Mesendoderm (in vitro differentiated cells): ENCODE measurements around the gene KCNJ12.

ENCODE experiments used
- DNase-seq: peaks from one replicate; pipeline ENCODE4 v3.0.0; 2013
- H2AK5ac ChIP-seq: 2 replicates; pipeline ENCODE4 v1.6.1; 2013; ENCODE audit warnings: low read length, inconsistent platforms
- H2BK120ac ChIP-seq: 2 replicates; pipeline ENCODE4 v1.6.1; 2013; ENCODE audit warnings: low read depth, mild to moderate bottlenecking, low read length, moderate library complexity, mixed read lengths
- H2BK15ac ChIP-seq: replicated peaks from 2 replicates; pipeline ENCODE4 v1.6.1; 2013; ENCODE audit warnings: low read depth, mild to moderate bottlenecking, moderate library complexity
- H2BK5ac ChIP-seq: 2 replicates; pipeline ENCODE4 v1.6.1; 2013; ENCODE audit warnings: low read length, inconsistent platforms
- H3K18ac ChIP-seq: 2 replicates; pipeline ENCODE4 v1.6.1; 2013; ENCODE audit warnings: mild to moderate bottlenecking, low read length, mixed read lengths
- H3K23ac ChIP-seq: one replicate; pipeline ENCODE4 v1.6.1; 2013; ENCODE audit warnings: low read length
- H3K27ac ChIP-seq: 2 replicates; pipeline ENCODE4 v1.5.1; 2013; ENCODE audit warnings: low read depth, mild to moderate bottlenecking, inconsistent platforms, low read length, moderate library complexity
- H3K27me3 ChIP-seq: 2 replicates; pipeline ENCODE4 v1.6.1; 2013; ENCODE audit warnings: low read length, control low read depth, mild to moderate bottlenecking, inconsistent platforms; ENCODE audit not compliant: insufficient read depth, poor library complexity
- H3K36me3 ChIP-seq: 2 replicates; pipeline ENCODE4 v1.6.1; 2013; ENCODE audit warnings: low read length, inconsistent platforms; ENCODE audit not compliant: control insufficient read depth, insufficient read depth
- H3K4ac ChIP-seq: one replicate; pipeline ENCODE4 v1.6.1; 2013; ENCODE audit warnings: low read depth, mild to moderate bottlenecking, low read length, moderate library complexity
- H3K4me1 ChIP-seq: 2 replicates; pipeline ENCODE4 v1.6.1; 2013; ENCODE audit warnings: low read depth, low read length, inconsistent platforms; ENCODE audit not compliant: control insufficient read depth
- H3K4me2 ChIP-seq: 2 replicates; pipeline ENCODE4 v1.6.1; 2013; ENCODE audit warnings: low read length
- H3K4me3 ChIP-seq: 2 replicates; pipeline ENCODE4 v1.5.1; 2013; ENCODE audit warnings: mild to moderate bottlenecking, low read length
- H3K56ac ChIP-seq: one replicate; pipeline ENCODE4 v1.6.1; 2013; ENCODE audit warnings: low read length
- H3K79me1 ChIP-seq: 2 replicates; pipeline ENCODE4 v1.6.1; 2013; ENCODE audit warnings: low read length, inconsistent platforms
- H3K79me2 ChIP-seq: 2 replicates; pipeline ENCODE4 v1.6.1; 2013; ENCODE audit warnings: mild to moderate bottlenecking, low read length; ENCODE audit not compliant: control insufficient read depth, insufficient read depth
- H3K9ac ChIP-seq: 2 replicates; pipeline ENCODE4 v1.6.1; 2013; ENCODE audit warnings: low read length, inconsistent platforms
- H4K5ac ChIP-seq: one replicate; pipeline ENCODE4 v1.6.1; 2013; ENCODE audit warnings: low read length
- H4K8ac ChIP-seq: one replicate; pipeline ENCODE4 v1.6.1; 2013; ENCODE audit warnings: low read depth, mild to moderate bottlenecking, control low read depth, low read length, moderate library complexity
- WGBS: extraction: QIAGEN DNeasy Blood & Tissue Kit; methylation state at CpG from one replicate; pipeline ENCODE4 v1.1.7; 2013; ENCODE audit warnings: low lambda C conversion rate, missing lambda C conversion rate; ENCODE audit not compliant: insufficient coverage; ENCODE audit errors: extremely low coverage; 5-methylcytosine and 5-hydroxymethylcytosine counted together

Gene KCNJ12

DNA sequence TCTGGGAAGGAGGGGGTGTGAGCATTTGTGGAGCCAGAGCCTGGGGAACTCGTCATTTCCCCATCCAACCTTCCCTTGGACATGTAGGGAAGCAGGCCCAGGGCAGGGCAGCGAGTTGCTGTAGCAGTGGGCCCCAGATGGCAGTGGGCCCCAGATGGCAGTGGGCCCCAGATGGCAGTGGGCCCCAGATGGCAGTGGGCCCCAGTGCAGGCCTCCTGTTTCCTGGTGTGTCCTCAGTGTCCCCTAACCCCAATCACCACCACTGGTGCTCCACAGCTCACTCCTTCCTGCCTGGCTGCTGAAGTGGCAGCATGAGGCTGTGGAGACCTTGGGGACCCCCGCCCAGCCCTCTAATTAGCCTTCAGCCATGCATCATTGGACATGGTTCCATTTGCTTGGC lies 4.5 kb downstream of the KCNJ12 start:
- Histone ChIP-seq H2AK5ac (no peak overlapping the region), H4K8ac (no peak overlapping the region), H3K79me1 (no peaks in the 10 kb centered on the region), H3K4me1 (no peaks in the 10 kb centered on the region), H3K18ac (no peak overlapping the region), H2BK5ac (no peak overlapping the region), H3K4ac (no peak overlapping the region), H3K36me3 (no peaks in the 10 kb centered on the region), H3K9ac (no peak overlapping the region), H3K56ac (no peak overlapping the region), H4K5ac (no peak overlapping the region), H3K79me2 (no peaks in the 10 kb centered on the region), H3K4me2 (no peak overlapping the region), H3K27ac (no peak overlapping the region), H2BK15ac (no peak overlapping the region), H2BK120ac (no peak overlapping the region), H3K23ac (no peak overlapping the region), H3K27me3 (peaks cover 4% of the 10 kb centered on the region), H3K4me3 (no peak overlapping the region)
- WGBS, result no CpG with 5 or more reads among the region's 3 CpGs
- DNase-seq, result no peak

DNA sequence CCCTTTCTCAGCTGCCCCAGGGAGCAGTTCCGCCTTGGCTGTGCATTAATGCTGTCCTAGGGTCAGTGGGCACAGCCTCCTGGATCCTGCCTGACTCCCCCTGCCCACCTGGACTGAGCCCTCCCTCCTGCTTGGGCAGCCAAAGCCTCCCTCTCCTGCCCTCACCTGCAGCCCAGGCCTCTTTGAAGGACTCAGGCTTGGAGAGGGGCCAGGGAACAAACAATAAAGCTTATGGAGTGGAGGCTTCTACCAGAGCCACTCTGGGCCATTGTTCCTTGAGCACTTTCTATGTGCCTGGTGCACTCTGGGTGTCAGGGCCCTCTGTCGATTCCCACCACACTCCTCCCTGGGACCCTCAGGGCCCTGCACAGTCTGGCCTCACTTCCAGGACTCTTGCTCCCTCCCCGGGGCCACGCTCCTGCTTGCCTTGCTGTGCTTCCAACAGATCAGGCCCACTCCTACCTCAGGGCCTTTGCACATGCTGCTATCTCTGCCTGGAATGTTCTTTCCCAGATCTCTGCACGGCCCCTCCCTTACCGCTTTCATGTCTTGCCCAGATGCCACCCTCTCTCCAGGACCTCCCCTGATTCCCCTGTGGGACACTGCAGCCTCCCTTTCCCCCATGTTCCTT lies 5.0 kb downstream of the KCNJ12 start:
- Histone ChIP-seq H3K56ac (no peak overlapping the region), H3K4me2 (no peak overlapping the region)

DNA sequence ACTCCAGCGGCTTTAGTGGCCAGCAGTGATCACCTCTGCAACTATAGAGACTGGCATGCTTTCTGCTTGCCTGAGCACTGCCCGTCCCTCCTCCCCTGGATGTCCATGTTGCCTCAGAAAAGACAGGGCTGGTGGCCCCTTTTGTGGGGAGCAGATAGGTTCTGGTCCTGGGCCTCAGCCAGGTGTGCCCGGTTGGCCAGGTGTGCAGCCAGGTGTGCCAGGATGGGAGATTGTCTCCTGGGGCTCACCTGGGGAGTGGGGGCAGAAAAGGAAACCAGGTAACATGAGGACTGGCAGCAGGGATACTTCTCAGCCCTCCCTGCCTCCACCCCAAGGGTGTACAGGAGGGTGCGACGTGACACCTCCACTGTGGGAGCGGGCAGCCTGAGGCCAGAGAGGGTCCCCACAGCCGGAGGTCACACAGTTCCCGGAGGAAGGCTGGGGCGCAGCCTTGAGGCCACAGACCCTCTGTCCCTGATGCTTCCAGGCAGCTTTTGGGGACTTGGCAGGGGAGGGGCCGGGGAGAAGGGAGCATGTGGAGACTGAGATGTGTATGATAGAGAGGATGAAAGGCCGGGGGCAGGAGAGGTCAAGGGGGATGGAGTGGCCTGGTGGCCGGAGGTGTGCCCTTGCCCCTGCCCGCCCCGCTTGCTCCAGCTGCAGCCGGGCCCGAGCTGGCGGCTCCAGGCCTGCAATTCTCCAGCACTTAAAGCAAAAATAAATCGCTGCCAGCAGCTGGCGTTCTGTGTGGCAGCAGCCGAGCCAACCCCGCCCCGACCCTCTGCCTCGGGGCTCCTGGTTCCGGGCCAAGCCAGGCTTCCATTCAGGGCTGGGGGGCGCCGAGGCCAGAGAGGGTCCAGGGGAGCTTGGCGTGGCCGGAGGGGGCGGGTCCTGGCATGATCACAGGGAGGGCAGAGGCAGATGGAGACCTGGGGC lies 6.7 kb downstream of the KCNJ12 start:
- Histone ChIP-seq H3K23ac (no peak overlapping the region), H3K4me1 (no peaks in the 10 kb centered on the region), H3K4me2 (no peak overlapping the region), H4K5ac (no peak overlapping the region), H2AK5ac (no peak overlapping the region), H3K27ac (no peak overlapping the region), H3K27me3 (peaks cover under 1% of the 10 kb centered on the region), H3K79me1 (no peaks in the 10 kb centered on the region), H3K4me3 (no peak overlapping the region), H3K4ac (no peak overlapping the region), H2BK15ac (no peak overlapping the region), H3K36me3 (no peaks in the 10 kb centered on the region), H3K56ac (no peak overlapping the region), H3K18ac (no peak overlapping the region), H2BK120ac (no peak overlapping the region), H2BK5ac (no peak overlapping the region), H3K9ac (no peak overlapping the region), H3K79me2 (no peaks in the 10 kb centered on the region), H4K8ac (no peak overlapping the region)
- no peak for DNase-seq
- no CpG with 5 or more reads among the region's 29 CpGs for WGBS

More for the DNA sequence above, 5.0 kb downstream of the KCNJ12 start:
- H2BK120ac ChIP-seq, result no peak overlapping the region
- no peaks in the 10 kb centered on the region for H3K79me2 ChIP-seq
- no peaks in the 10 kb centered on the region for H3K36me3 ChIP-seq
- H3K4me3 ChIP-seq, result no peak overlapping the region
- H4K8ac ChIP-seq, result no peak overlapping the region
- no peak overlapping the region for H3K9ac ChIP-seq
- no peak overlapping the region for H2BK5ac ChIP-seq
- no peak overlapping the region for H3K18ac ChIP-seq
- no peak overlapping the region for H3K4ac ChIP-seq
- no peak overlapping the region for H2BK15ac ChIP-seq
- H3K4me1 ChIP-seq, result no peaks in the 10 kb centered on the region
- H3K27ac ChIP-seq, result no peak overlapping the region
- no CpG with 5 or more reads among the region's 6 CpGs for WGBS
- H3K79me1 ChIP-seq, result no peaks in the 10 kb centered on the region
- no peak overlapping the region for H3K23ac ChIP-seq
- H3K27me3 ChIP-seq, result peaks cover 4% of the 10 kb centered on the region
- DNase-seq, result no peak
- no peak overlapping the region for H2AK5ac ChIP-seq
- no peak overlapping the region for H4K5ac ChIP-seq

DNA sequence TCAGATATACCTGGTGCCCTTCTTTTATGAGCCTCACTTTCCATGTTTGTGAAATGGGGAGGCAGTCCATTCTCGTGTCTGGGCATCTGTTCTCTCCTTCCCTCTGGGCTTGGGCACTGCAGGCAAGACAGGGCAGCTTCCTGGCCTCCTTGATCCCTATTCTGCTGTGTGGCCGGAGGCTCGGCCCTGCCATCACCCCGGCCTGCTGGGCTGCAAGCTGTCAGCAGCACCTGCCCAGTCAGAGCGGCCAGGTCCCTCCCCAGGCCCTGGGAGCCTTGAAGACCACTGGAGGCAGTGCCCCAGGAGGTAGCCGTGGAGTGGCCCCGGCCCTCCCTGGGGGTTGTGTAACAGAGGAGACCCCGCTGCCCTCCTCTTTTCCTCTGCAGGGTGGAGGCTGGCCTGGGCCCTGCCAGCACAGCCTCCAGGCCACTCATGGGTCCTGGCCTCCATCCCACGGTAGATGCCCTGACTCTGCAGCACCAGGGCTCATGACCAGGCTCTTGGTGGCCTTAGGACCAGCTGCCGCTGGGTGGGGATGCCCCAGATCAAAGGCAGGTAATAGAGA lies 9.2 kb downstream of the KCNJ12 start:
- H3K4ac ChIP-seq, result no peak overlapping the region
- no peak overlapping the region for H3K4me3 ChIP-seq
- no CpG with 5 or more reads among the region's 10 CpGs for WGBS
- H4K5ac ChIP-seq, result no peak overlapping the region
- H3K56ac ChIP-seq, result no peak overlapping the region
- no peak for DNase-seq
- no peak overlapping the region for H2BK5ac ChIP-seq
- no peaks in the 10 kb centered on the region for H3K79me1 ChIP-seq
- no peaks in the 10 kb centered on the region for H3K36me3 ChIP-seq
- H3K4me2 ChIP-seq, result no peak overlapping the region
- no peak overlapping the region for H3K18ac ChIP-seq
- no peak overlapping the region for H2BK15ac ChIP-seq
- H3K27ac ChIP-seq, result no peak overlapping the region
- no peak overlapping the region for H3K9ac ChIP-seq
- H3K27me3 ChIP-seq, result no peaks in the 10 kb centered on the region
- no peak overlapping the region for H3K23ac ChIP-seq
- no peak overlapping the region for H2AK5ac ChIP-seq
- H2BK120ac ChIP-seq, result no peak overlapping the region
- H3K79me2 ChIP-seq, result no peaks in the 10 kb centered on the region
- no peaks in the 10 kb centered on the region for H3K4me1 ChIP-seq
- no peak overlapping the region for H4K8ac ChIP-seq

DNA sequence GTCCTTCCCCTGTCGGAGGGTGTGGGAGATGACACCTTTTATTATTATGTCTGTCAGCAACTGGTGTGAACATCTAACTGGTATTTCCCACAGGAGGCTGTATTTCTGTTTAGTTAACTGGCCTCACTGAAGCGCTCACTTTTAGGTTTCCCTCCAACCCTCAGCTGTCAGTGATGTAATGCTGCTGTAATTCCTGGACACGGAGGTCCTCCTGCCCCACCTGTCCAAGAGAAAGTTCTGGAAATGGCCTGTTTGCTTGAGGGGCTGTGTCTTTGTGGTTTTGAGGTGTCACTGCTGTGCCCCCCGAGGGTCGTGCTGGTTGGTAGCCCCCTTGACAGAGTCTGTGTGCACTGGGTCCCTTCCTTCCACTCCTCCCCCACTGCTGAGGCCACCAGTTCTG lies 11.5 kb downstream of the KCNJ12 start:
- no CpG with 5 or more reads among the region's 5 CpGs for WGBS
- H3K27me3 ChIP-seq, result no peaks in the 10 kb centered on the region
- no peaks in the 10 kb centered on the region for H3K4me1 ChIP-seq
- H3K79me2 ChIP-seq, result no peaks in the 10 kb centered on the region
- no peak overlapping the region for H3K18ac ChIP-seq
- no peak overlapping the region for H3K23ac ChIP-seq
- H2BK15ac ChIP-seq, result no peak overlapping the region
- no peak overlapping the region for H3K4me2 ChIP-seq
- no peak overlapping the region for H3K56ac ChIP-seq
- no peaks in the 10 kb centered on the region for H3K79me1 ChIP-seq
- H3K4ac ChIP-seq, result no peak overlapping the region
- H3K27ac ChIP-seq, result no peak overlapping the region
- H2BK5ac ChIP-seq, result no peak overlapping the region
- no peak overlapping the region for H4K5ac ChIP-seq
- H2BK120ac ChIP-seq, result no peak overlapping the region
- H3K4me3 ChIP-seq, result no peak overlapping the region
- DNase-seq, result no peak
- H3K36me3 ChIP-seq, result no peaks in the 10 kb centered on the region
- H2AK5ac ChIP-seq, result no peak overlapping the region
- H3K9ac ChIP-seq, result no peak overlapping the region
- no peak overlapping the region for H4K8ac ChIP-seq
